Left renal cortex interstitium (tissue), 4 donors: Measurements from ENCODE around the gene CYB561. TPM values are rescaled to one million over a fixed set of nuclear protein-coding genes. Genes with fewer than 3 reads are reported as not detected.

Experiments
- DNase-seq, 4 donors: peaks; one replicate each; pipeline ENCODE4 v3.0.0-alpha.2; 2013; ENCODE audit warnings: low read depth in 4 of 4, low spot score in 2 of 4, missing footprints in 1 of 4
- polyA plus RNA-seq, 4 donors: library from polyadenylated mRNA; unstranded; fragments of 120-200 nt; gene quantifications; one replicate each; pipeline ENCODE4 v1.2.1, GENCODE V29; 2013; ENCODE audit not compliant: insufficient read length in 4 of 4

Gene CYB561, protein sequence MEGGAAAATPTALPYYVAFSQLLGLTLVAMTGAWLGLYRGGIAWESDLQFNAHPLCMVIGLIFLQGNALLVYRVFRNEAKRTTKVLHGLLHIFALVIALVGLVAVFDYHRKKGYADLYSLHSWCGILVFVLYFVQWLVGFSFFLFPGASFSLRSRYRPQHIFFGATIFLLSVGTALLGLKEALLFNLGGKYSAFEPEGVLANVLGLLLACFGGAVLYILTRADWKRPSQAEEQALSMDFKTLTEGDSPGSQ
- polyA plus RNA-seq, result 10 to 100 TPM; 25.5 to 36.2 (median 31.0) TPM

DNA sequence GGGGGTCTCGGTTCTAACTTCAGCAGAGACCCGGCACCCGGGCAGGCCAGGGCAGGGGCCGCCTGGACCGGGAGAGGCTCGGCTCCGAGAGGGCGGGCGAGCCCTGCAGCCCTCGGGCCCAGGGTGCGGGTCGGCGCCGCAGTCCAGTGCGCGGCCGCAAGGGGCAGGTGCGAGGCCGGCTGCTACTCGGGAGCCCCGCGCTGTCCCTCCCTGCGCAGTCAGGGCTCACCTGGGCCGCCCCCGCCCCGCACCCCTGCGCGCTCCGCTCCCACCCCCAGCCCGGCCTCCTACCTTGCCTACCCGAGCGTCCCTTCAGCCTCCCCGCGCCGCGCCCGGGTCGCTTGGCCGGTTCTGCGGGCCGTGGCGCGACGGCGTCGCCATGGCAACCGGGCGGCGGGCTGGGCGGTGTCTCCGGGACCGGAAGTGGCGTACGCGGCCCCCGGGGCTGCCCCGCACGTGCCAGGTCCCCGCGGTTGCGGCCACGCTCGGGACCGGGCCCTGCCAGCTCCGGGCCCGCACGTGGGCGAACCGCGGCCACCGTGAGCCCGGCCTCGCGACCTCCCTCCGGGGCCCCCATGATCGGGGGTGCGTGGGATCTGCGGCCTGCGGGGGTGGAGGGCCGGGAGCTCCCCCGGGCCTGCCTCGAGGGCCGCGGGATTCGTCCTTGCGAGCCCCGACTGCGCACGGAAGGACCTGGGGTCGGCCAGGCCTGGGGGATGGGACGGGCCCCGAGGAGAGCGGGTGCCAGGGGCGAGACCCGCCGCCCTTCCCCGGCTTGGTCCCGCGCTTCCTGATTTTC, at the start of gene CYB561:
TSS of gene CYB561 (minus strand) at position 353 of the 799 bp plus-strand sequence. CDS start 8,759 bp downstream, outside the sequence.
- peak in 1 of 4 donors; percentile 58 for DNase-seq

DNA sequence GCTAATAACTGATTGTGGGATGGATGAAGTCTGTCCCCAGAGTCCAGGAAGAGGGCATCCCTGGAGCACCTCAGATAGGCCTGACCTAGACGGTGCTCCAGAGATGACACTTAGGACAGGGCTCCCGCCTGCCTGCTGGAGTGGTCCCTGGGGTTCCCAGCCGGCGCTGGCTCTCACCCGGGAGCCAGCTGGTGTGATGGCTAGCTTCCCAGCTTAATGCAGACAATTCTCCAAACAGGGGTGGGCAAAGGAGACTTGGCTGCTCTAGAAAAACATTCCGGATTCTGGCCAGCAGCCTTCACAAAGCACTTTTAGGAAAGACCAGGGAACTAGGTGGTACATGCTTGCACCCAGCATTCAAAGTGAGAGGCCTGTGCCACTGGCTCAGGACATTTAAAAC, 49.4 kb upstream of the CYB561 start:
- DNase-seq, result no peak

DNA sequence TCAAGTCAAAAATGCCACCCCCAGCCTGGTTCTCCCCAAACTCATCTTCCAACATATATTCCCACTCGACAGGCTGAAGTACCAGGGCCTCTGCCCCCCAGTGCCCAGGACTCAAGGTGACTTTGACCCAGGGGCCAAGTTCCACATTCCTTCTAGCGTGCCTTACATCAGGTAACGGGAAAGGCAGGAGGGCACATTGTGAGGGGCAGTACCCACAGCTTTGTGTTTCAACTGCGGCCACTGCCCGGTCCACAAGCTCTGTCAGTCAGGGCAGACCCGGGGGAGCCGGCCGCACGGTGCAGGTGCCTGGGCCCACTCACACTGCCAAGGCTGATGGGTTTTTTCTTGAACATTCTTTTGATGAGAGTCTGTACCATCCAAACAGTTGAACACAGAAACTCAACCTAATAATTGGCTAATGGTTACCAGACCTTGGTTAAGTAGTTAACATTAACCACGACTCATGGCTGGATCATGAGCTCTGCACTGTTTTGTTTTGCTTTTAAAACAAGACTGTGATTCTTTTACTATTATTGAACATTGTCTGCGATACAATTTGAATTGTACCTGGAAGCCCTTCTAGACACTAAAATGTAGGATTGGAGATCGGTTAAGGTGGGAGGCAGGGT, 48.3 kb upstream of the CYB561 start:
- no peak for DNase-seq

DNA sequence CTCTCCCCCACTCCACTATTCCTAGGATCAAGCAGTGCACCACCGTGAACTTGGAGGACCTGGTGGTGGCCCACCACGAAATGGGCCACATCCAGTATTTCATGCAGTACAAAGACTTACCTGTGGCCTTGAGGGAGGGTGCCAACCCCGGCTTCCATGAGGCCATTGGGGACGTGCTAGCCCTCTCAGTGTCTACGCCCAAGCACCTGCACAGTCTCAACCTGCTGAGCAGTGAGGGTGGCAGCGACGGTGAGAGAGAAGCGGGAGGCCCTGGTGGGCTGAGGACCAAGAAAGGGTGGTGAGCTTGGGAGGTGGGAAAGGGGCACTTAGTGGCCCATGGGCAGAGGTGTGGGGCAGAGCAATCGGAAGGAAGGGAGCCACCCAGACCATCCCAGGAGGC, 47.3 kb upstream of the CYB561 start:
- no peak for DNase-seq

DNA sequence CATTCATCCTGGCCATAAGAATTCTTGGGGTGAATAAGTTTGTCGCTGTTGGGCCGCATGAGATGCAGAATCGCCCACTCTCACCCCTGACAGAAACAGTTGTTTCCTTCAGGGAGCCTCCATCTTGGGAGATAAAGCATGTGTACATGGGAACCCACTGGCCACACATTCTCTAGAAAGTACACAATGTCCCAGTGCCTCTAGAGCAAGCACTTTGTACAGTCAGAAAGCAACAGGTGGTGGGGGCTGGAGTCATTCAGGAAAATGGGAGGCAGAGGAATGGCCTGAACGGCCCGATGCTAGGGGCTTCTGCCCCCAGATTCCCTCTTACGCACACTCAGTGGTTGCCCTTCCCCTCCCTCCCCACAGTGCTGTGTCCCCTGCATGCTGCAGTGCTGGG, 46.8 kb upstream of the CYB561 start:
- DNase-seq, result no peak

DNA sequence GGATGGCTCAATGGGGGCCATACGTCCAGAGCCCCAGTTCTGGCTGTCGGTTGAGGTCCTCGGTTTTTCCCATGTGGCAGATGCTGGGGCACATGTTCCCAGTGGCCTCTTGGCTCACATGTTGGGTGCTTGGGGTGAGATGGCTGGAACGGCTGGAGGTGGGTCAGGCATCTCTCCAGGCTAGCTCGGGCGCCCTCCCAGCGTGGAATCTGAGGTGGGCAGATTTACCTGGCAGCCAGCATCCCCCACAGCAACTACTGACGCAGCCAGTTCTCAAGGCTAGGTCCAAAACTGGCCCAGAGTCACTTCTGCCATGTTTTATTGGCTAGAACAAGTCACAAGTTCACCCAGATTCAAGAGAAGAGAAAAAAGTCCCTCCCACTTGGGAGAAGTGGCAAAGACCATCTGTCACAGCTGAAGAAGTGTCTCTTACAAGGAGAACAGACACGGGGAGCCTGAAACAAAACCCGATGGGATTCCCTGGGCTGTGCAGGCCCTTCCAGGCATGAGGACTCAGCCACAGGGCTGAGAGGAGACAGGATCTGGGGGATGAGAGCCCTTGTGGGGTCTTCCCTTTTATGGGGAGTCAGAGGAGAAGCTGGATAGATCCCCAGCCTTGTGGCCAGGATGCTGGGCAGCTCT, 46.0 kb upstream of the CYB561 start:
- DNase-seq, result no peak

DNA sequence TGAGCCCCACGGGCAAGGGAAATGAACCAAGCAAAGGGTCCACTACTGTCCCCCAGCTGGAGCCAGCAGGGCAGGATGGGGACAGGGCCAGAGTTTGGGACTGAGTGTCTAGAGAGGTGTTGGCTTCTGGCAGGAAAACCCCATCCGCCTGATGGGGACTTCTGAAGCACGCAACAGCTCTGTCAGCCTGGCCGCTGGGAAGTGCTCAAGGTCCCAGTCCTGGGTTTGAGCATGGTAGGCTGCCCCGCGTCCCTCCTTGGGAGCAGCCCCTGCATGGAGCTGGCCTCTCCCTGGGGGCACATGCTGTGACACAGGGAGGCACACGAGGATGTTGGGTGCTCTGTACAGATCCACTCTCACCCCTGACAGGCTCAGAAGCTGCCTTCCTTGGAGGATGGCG, 45.3 kb upstream of the CYB561 start:
- DNase-seq, result no peak

DNA sequence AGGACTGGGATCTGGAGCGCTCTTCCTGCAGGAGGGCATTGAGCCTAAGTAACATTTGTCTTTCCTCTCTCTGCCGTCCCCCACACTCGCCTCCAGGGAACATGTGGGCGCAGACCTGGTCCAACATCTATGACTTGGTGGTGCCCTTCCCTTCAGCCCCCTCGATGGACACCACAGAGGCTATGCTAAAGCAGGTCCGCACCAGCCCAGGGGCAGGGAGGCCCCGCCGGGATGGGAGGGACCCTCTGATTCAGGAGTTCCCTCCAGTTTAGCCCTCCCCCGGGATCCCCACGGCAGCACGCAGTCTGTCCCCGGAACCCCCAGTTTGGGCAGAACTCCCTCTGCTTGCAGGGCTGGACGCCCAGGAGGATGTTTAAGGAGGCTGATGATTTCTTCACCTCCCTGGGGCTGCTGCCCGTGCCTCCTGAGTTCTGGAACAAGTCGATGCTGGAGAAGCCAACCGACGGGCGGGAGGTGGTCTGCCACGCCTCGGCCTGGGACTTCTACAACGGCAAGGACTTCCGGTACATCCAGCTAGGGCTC, 44.8 kb upstream of the CYB561 start:
- DNase-seq, result no peak

DNA sequence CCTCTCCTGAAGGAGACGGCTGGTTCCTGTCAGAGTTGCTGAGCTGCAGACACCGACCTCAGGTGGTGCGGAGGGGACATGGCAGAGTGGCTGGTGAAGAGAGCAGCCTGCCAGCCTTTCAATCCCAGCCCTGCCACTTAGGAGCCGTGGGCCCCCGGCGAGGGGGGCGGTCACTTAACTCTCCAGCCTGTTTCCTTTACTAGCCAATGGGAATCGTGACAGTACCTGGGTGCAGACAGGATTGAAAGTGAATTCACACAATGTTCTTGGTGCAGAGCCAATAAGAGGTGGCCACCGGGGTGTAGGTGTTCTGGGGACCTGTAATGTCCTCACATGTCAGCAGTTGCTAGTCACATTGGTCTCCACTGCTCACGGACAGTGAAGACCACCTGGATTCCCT, 44.2 kb upstream of the CYB561 start:
- DNase-seq, result no peak

DNA sequence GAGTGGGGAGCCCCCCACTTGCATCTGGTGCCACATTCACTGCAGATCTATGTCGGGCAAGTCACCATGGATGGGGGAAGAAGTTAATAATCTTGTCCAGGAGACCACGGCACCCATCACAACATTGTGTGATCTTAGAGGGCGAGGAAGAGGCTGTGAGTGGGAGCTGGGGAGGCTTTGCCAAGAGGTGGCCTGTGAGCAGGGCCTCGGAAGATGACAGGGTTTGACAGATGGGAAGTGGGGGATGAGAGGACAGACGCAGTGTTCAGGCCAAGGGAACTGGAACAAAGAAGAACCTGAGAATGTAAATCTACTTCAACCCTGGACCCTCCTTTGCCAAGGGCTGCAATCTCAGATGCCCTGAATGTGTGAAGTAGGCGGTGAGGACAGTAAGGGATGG, 43.2 kb upstream of the CYB561 start:
- DNase-seq, result no peak

DNA sequence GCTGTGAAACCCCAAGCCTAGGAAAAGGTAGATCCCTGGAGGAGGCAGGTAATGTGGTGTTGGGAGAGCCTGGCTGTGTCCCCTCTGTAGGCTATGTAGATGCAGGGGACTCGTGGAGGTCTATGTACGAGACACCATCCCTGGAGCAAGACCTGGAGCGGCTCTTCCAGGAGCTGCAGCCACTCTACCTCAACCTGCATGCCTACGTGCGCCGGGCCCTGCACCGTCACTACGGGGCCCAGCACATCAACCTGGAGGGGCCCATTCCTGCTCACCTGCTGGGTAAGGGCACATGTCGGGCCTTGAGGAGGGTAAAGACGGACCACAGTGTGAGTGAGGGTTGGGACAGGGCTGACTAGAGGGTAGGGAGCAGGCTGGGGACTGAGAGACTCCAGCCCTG, 42.7 kb upstream of the CYB561 start:
- DNase-seq, result no peak

DNA sequence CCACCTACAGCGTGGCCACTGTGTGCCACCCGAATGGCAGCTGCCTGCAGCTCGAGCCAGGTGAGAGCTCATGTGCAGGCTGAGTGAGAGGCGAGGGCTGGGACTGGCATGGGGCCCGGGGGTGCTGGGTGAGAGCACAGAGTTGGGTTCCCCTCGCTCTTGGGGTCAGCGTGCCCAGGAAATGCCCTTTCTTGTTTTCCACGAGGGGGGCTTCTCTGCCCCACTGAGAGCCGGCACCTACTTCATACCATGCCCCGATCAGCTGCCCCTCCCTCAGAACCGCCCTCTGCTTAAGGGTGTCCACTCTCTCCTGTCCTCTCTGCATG, 40.9 kb upstream of the CYB561 start:
- DNase-seq, result no peak

DNA sequence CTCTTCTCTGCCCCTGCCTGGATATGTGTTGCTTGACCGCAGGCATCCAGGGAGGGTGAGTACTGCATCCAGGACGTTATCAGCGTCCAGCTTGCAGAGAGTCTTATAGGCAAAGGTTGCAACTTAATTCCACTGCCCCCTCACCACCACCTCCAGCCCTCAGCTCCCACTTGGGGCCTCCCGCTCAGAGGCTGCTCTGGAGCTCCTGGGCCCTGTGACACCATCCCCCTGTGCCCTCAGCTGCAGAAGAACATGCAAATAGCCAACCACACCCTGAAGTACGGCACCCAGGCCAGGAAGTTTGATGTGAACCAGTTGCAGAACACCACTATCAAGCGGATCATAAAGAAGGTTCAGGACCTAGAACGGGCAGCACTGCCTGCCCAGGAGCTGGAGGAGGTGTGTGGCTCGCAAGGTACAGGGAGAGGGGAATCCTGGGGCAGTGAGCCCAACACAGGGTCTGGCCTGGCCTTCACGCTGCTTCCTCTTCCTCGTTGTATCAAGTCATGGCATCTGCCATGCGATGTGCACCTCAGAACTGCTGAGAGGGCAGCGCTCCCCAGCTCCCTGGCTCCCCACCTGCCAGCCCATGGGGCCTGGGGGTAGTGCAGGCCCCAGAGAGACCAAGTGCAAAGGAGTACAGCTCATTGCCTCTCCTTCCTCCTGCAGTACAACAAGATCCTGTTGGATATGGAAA, 40.4 kb upstream of the CYB561 start:
- DNase-seq, result no peak

DNA sequence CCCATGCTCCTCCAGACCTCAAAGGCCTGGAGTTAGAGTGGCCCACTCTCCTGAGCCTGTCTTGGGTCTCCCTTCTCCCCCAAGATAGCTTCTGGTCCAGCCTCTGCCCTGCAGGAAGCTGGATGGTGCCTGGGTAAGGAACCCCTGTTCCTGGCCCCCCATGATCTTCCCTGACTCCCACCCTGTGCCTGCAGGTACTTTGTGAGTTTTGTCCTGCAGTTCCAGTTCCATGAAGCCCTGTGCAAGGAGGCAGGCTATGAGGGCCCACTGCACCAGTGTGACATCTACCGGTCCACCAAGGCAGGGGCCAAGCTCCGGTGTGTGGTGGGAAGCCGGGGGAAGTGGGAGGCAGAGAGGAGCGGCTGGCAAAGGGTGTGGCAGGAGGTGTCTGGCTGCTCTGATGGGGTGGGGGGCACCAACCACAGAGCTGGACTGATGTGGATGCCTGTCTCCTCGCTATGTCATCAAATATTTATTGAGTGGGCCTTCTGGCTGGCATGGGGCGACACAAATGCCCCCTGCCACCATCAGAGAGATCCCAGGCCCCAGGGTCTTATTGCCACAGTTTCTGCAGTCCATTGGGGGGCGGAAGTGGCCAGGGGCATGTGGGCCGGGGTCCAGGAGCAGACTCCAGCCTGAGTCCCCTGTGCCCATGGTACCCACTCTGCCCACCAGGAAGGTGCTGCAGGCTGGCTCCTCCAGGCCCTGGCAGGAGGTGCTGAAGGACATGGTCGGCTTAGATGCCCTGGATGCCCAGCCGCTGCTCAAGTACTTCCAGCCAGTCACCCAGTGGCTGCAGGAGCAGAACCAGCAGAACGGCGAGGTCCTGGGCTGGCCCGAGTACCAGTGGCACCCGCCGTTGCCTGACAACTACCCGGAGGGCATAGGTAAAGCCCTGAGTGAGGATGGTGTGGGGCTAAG, 37.8 kb upstream of the CYB561 start:
- DNase-seq, result no peak

DNA sequence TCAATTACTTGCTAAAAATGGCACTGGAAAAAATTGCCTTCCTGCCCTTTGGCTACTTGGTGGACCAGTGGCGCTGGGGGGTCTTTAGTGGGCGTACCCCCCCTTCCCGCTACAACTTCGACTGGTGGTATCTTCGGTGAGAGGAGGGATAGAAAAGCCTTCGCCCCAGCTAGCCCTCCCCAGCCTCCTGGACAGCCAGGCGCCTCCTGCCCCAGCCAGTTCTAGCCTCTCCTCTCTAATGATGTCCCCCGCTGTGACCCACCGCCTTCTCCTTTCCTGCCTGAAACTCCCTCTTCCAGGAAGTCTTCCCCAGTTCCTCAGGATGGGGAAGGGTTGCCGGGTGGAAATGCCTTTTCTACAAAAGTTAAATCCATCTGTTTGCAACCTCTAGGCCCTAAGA, 36.9 kb upstream of the CYB561 start:
- DNase-seq, result no peak

DNA sequence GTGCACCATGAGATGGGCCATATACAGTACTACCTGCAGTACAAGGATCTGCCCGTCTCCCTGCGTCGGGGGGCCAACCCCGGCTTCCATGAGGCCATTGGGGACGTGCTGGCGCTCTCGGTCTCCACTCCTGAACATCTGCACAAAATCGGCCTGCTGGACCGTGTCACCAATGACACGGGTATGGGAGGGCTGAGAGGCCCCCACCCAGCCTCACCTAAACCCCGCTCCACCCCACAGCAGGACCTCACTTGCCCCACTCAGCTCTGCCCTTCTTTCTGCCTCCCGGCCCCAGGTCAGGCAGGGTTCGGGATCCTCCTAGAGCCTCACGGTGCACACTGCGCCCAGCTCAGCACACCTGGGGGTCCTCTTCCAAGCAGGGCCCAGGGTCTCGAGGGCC, 36.4 kb upstream of the CYB561 start:
- no peak for DNase-seq

DNA sequence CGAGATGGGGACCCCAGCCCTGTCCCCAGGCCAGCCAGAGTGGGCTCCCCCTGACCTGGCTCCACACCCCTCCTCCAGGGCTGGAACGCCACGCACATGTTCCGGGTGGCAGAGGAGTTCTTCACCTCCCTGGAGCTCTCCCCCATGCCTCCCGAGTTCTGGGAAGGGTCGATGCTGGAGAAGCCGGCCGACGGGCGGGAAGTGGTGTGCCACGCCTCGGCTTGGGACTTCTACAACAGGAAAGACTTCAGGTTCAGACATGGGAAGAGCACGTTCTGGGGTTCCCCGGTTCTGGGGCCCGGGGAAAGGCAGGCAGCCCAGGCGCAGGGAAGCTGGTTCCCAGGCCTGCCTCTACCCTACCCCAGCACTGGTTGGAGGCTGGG, 35.4 kb upstream of the CYB561 start:
- no peak for DNase-seq

DNA sequence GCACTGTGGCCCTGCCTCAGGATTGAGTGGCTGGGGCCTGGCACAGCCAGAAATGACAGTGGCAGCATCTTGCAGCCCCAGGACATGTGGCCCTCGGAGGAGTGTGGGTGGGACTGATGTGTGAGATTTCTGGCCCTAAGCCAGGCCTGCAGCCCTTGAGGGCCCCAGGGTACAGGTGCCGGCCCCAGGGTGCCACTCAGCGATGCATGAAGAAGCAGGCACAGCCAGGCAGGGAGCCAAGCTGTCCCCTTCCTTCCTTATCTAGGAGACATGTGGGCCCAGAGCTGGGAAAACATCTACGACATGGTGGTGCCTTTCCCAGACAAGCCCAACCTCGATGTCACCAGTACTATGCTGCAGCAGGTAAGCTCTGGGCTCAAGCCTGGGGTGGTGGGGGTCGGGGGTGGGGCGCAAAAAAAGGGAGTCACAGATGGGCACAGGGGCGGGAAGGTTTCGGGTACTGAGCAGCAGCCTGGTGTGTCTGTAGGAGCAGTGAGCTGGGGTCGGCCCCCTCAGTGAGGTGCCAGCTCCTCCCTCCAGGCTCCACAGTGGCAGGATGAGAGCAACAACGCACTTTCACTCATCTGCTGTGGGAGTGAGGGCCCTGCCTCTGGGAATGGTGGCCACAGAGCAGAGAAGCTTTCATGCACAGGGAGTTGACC, 34.9 kb upstream of the CYB561 start:
- no peak for DNase-seq

DNA sequence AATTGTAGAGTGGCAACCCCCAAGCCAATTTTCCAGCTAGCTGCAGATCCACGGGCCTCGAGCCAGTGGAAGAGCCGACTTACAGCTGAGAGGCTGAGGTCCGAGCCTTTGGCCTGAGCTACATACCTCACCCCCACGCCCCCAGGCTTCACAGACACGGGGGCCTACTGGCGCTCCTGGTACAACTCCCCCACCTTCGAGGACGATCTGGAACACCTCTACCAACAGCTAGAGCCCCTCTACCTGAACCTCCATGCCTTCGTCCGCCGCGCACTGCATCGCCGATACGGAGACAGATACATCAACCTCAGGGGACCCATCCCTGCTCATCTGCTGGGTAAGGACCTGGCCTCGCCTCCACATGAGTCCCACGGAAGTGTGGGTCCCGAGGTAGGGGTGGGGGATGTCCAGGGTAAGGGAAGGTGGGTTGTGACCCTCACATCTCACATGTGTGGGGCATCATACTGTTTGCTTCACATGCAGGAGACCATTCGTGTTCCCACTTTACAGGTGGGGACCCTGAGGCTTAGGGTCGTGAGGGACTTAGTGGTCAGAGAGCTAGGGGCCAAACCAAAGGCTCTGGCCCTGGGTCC, 34.2 kb upstream of the CYB561 start:
- DNase-seq, result no peak
